ENCODE data around the gene BAG5. TPM values are rescaled to one million over a fixed set of nuclear protein-coding genes. Genes with fewer than 3 reads are reported as not detected.

Gene BAG5
- total RNA-seq, 2 experiments from 2014 or later, result 28.8 to 29.6 TPM

GRCh38 chr14:103520269-103520656 lies 42.2 kb downstream of the BAG5 start:
- intact Hi-C loops (cut with micrococcal nuclease), result no loop called here
- Mint-ChIP-seq H3K4me3 (peak overlapping the region; percentile 35), H3K27ac (no peak overlapping the region), H3K9me3 (no peaks in the 10 kb centered on the region), H3K36me3 (ENCODE audit: low read depth) (no peaks in the 10 kb centered on the region), H3K4me1 (ENCODE audit: low read depth) (peaks cover 10% of the 10 kb centered on the region), H3K27me3 (peaks cover 12% of the 10 kb centered on the region)
- no peak for DNase-seq
- no peak for ATAC-seq
- ChIA-PET POLR2A (interaction anchor here (0.6 to 1.9 kb wide), 3 partner anchors 10 to 159 kb away, joined by 3 to 9 read pairs (median 3); no protein-coding TSS in a partner anchor), CTCF (interaction anchor here (0.8 to 2.9 kb wide), 7 partner anchors 10 to 33 kb away, joined by 4 to 19 read pairs (median 6); no protein-coding TSS in a partner anchor)
- no peak for TF ChIP-seq CTCF (IDR thresholded peaks at IDR 0.05)

GRCh38 chr14:103519837-103520212 lies 42.6 kb downstream of the BAG5 start:
- intact Hi-C loops (cut with micrococcal nuclease), result no loop called here
- H3K4me1 Mint-ChIP-seq (ENCODE audit: low read depth), result peaks cover 10% of the 10 kb centered on the region
- H3K27me3 Mint-ChIP-seq, result peaks cover 12% of the 10 kb centered on the region
- CTCF ChIA-PET, result interaction anchor here (1.2 to 2.9 kb wide), 8 partner anchors 9 to 200 kb away, joined by 3 to 31 read pairs (median 14); partner anchors contain the start of gene TRMT61A
- POLR2A ChIA-PET, result interaction anchor here (0.6 to 1.9 kb wide), 2 partner anchors 10 to 14 kb away, joined by 3 to 9 read pairs; no protein-coding TSS in a partner anchor
- no peak for DNase-seq
- no peaks in the 10 kb centered on the region for H3K36me3 Mint-ChIP-seq (ENCODE audit: low read depth)
- no peak overlapping the region for H3K27ac Mint-ChIP-seq
- H3K9me3 Mint-ChIP-seq, result no peaks in the 10 kb centered on the region
- peak overlapping the region; percentile 35 for H3K4me3 Mint-ChIP-seq
- no peak for TF ChIP-seq CTCF (IDR thresholded peaks at IDR 0.05)
- ATAC-seq, result no peak

GRCh38 chr14:103519043-103519836 lies 43.2 kb downstream of the BAG5 start:
- no peak for ATAC-seq
- H3K9me3 Mint-ChIP-seq, result no peaks in the 10 kb centered on the region
- peaks cover 11% of the 10 kb centered on the region for H3K27me3 Mint-ChIP-seq
- H3K4me1 Mint-ChIP-seq (ENCODE audit: low read depth), result peaks cover 10% of the 10 kb centered on the region
- H3K36me3 Mint-ChIP-seq (ENCODE audit: low read depth), result no peaks in the 10 kb centered on the region
- H3K27ac Mint-ChIP-seq, result no peak overlapping the region
- ChIA-PET POLR2A (interaction anchor here (0.5 to 1.6 kb wide), 4 partner anchors 15 to 50 kb away, joined by 3 to 6 read pairs (median 4); no protein-coding TSS in a partner anchor), CTCF (interaction anchor here (0.6 to 2.9 kb wide), 31 partner anchors 10 to 389 kb away, joined by 3 to 31 read pairs (median 5); partner anchors contain the start of genes BAG5 and TRMT61A)
- no peak overlapping the region for H3K4me3 Mint-ChIP-seq
- no peak for TF ChIP-seq CTCF (IDR thresholded peaks at IDR 0.05)
- DNase-seq, result no peak
- intact Hi-C loops (cut with micrococcal nuclease), result no loop called here

GRCh38 chr14:103518422-103519042 lies 43.9 kb downstream of the BAG5 start:
- Mint-ChIP-seq H3K27ac (no peak overlapping the region), H3K36me3 (ENCODE audit: low read depth) (no peaks in the 10 kb centered on the region), H3K4me3 (no peak overlapping the region), H3K9me3 (no peaks in the 10 kb centered on the region), H3K4me1 (ENCODE audit: low read depth) (peaks cover 10% of the 10 kb centered on the region), H3K27me3 (peaks cover 4% of the 10 kb centered on the region)
- TF ChIP-seq CTCF (IDR thresholded peaks at IDR 0.05), result peak; percentile 91
- DNase-seq (peak; percentile 72), ATAC-seq (peak; percentile 30)
- intact Hi-C loops (cut with micrococcal nuclease), result no loop called here
- ChIA-PET POLR2A (interaction anchor here (0.7 to 1.6 kb wide), 3 partner anchors 15 to 25 kb away, joined by 3 to 4 read pairs (median 3); no protein-coding TSS in a partner anchor), CTCF (interaction anchor here (0.6 to 2.9 kb wide), 31 partner anchors 9 to 390 kb away, joined by 3 to 31 read pairs (median 4); partner anchors contain the start of genes BAG5 and TRMT61A)
